Measurements from ENCODE around the gene BANK1. TPM values are rescaled to one million over a fixed set of nuclear protein-coding genes. Genes with fewer than 3 reads are reported as not detected.

BANK1 gene
- total RNA-seq, 1 experiment from 2014 or later, result 1.1 TPM

- no peak for DNase-seq
- 0 out of 2 replicates have a peak, but pooled peaks cover 2% of the 10 kb centered on the region for H3K27me3 Mint-ChIP-seq (ENCODE audit: low read depth)
- H3K27ac Mint-ChIP-seq, result no peak overlapping the region
- Histone ChIP-seq H4K8ac (replicated peaks; ENCODE audit: insufficient read length, low read depth, low read length) (no peak overlapping the region), H2BK120ac (ENCODE audit: low read depth, low read length, poor library complexity, severe bottlenecking) (no peak overlapping the region), H3K79me2 (ENCODE audit: insufficient read depth, low read length) (no peaks in the 10 kb centered on the region), H2BK20ac (ENCODE audit: low read depth, low read length, poor library complexity, severe bottlenecking) (no peak overlapping the region), H3K4me1 (ENCODE audit: insufficient read depth, low read length) (no peaks in the 10 kb centered on the region), H3K23ac (ENCODE audit: insufficient read length, low read depth, low read length) (no peak overlapping the region), H2BK5ac (ENCODE audit: insufficient read length, low read length) (no peak overlapping the region), H2AK5ac (ENCODE audit: insufficient read length, low read length) (no peak overlapping the region), H3K56ac (ENCODE audit: insufficient read length, low read depth, low read length) (no peak overlapping the region), H3K27me3 (ENCODE audit: insufficient read depth, low read length) (no peaks in the 10 kb centered on the region), H3K9ac (ENCODE audit: extremely low read depth, insufficient read length, low read length) (no peak overlapping the region), H2BK12ac (ENCODE audit: insufficient read length, low read depth, low read length) (no peak overlapping the region), H3K23me2 (ENCODE audit: insufficient read length, low read depth, low read length, poor library complexity, severe bottlenecking) (peaks cover 4% of the 10 kb centered on the region), H3K14ac (ENCODE audit: insufficient read depth, low read length) (no peak overlapping the region), H3T11ph (ENCODE audit: low read length) (no peak overlapping the region), H3K4me2 (ENCODE audit: insufficient read depth, insufficient read length, low read length) (no peak overlapping the region), H4K91ac (ENCODE audit: insufficient read length, low read depth, low read length) (no peak overlapping the region), H3K27ac (ENCODE audit: insufficient read length, low read depth, low read length) (no peak overlapping the region), H3K18ac (ENCODE audit: insufficient read length, low read depth, low read length) (no peak overlapping the region), H2AFZ (ENCODE audit: low read length) (no peak overlapping the region), H3K9me3 (ENCODE audit: control insufficient read depth, low read depth, low read length) (no peaks in the 10 kb centered on the region), H4K20me1 (ENCODE audit: control insufficient read depth, insufficient read depth, insufficient read length) (no peaks in the 10 kb centered on the region), H2BK15ac (ENCODE audit: low read depth, low read length) (no peak overlapping the region), H3K4ac (ENCODE audit: low read depth, low read length) (no peak overlapping the region), H4K5ac (ENCODE audit: insufficient read length, low read depth, low read length) (no peak overlapping the region), H3K79me1 (ENCODE audit: insufficient read depth, low read depth, low read length, poor library complexity, severe bottlenecking) (no peaks in the 10 kb centered on the region)
- no peak overlapping the region for H3K4me3 Mint-ChIP-seq
- no CpG with 5 or more reads among the region's 4 CpGs for WGBS (ENCODE audit: extremely low coverage, insufficient read length, low lambda C conversion rate)
- peaks cover 0 to 3% (median 1%) of the 10 kb centered on the region in 3 experiments; a peak in 3 of 7 replicates for H3K36me3 Mint-ChIP-seq (ENCODE audit: insufficient read depth in 1 of 3, low read depth in 3 of 3)
- H3K9me3 Mint-ChIP-seq, result peaks cover 1 to 2% of the 10 kb centered on the region in 2 experiments; a peak in 4 of 5 replicates
- H3K4me1 Mint-ChIP-seq, result peaks cover 8 to 16% of the 10 kb centered on the region in 2 experiments
- TF ChIP-seq CTCF (conservative IDR thresholded peaks at IDR 0.05), result no peak
These were observed 1.6 kb downstream of the BANK1 start for GRCh38 chr4:101792056-101792590.

All from H9 (cell line).